OCI-LY7 (cell line): ENCODE data around the gene TGFBI. TPM values are rescaled to one million over a fixed set of nuclear protein-coding genes. Genes with fewer than 3 reads are reported as not detected.

Experiments
- BruUV-seq: library from RNA; stranded (reverse); fragments of 400-500 nt; replicated peaks from 2 replicates; lab custom pipeline; 2021; lab: Mats Ljungman, UMichigan
- CTCF ChIA-PET: fragments of 300-600 bp; sonication (Branson Sonifier 250); formaldehyde crosslinking; loops from one replicate; lab custom pipeline; 2022; ENCODE audit warnings: antibody characterized with exemption; ENCODE audit not compliant: unreplicated experiment; lab: Charles Lee
- POLR2A ChIA-PET: fragments of 300-600 bp; sonication (Branson Sonifier 250); formaldehyde crosslinking; loops from one replicate; lab custom pipeline; 2022; ENCODE audit warnings: antibody characterized with exemption; lab: Charles Lee
- DNase-seq: peaks from one replicate; pipeline ENCODE4 v3.0.0-alpha.2; 2015; ENCODE audit warnings: low spot score
- H2AFZ ChIP-seq: fragments of 200-600 bp; sonication (generic), shearing (Covaris generic); 2 replicates; pipeline ENCODE4 v1.6.1; 2014; ENCODE audit warnings: mild to moderate bottlenecking, antibody characterized with exemption, low read length, moderate library complexity
- H3K27ac ChIP-seq: fragments of 200-600 bp; sonication (generic); 2 replicates; pipeline ENCODE4 v1.5.1; 2014; ENCODE audit warnings: mixed run types, low read depth, mild to moderate bottlenecking, moderate library complexity, low read length, inconsistent platforms; ENCODE audit not compliant: poor library complexity, severe bottlenecking
- H3K36me3 ChIP-seq: fragments of 200-600 bp; sonication (generic); 2 replicates; pipeline ENCODE4 v1.6.1; 2014; ENCODE audit warnings: mild to moderate bottlenecking, antibody characterized with exemption, low read length, moderate library complexity, mixed read lengths; ENCODE audit not compliant: insufficient read depth
- H3K4me1 ChIP-seq: fragments of 200-600 bp; sonication (generic); 2 replicates; pipeline ENCODE4 v1.5.1; 2014; ENCODE audit warnings: mild to moderate bottlenecking, low read length; ENCODE audit not compliant: insufficient read depth, poor library complexity, severe bottlenecking
- H3K4me2 ChIP-seq: fragments of 200-600 bp; sonication (generic); 2 replicates; pipeline ENCODE4 v1.6.1; 2014; ENCODE audit warnings: mild to moderate bottlenecking, low read length
- H3K4me3 ChIP-seq: fragments of 200-600 bp; sonication (generic); 2 replicates; pipeline ENCODE4 v1.5.1; 2014; ENCODE audit warnings: mild to moderate bottlenecking, low read depth, low read length; ENCODE audit not compliant: poor library complexity, severe bottlenecking
- H3K79me2 ChIP-seq: fragments of 200-600 bp; sonication (generic); 2 replicates; pipeline ENCODE4 v1.6.1; 2016; ENCODE audit warnings: low read depth, mild to moderate bottlenecking, low read length, moderate library complexity, mixed read lengths; ENCODE audit not compliant: insufficient read depth
- H3K9me2 ChIP-seq: fragments of 200-600 bp; sonication (generic); 2 replicates; pipeline ENCODE4 v1.6.1; 2016; ENCODE audit warnings: mild to moderate bottlenecking, low read length, mixed read lengths; ENCODE audit not compliant: insufficient read depth
- H3K9me3 ChIP-seq: fragments of 200-600 bp; sonication (generic); 2 replicates; pipeline ENCODE4 v1.6.1; 2014; ENCODE audit warnings: mild to moderate bottlenecking, mixed run types, low read length, mixed read lengths
- H4K20me1 ChIP-seq: fragments of 200-600 bp; sonication (generic); 2 replicates; pipeline ENCODE4 v1.6.1; 2014; ENCODE audit warnings: mild to moderate bottlenecking, antibody characterized with exemption, low read length, moderate library complexity, mixed read lengths; ENCODE audit not compliant: insufficient read depth
- EZH2phosphoT487 ChIP-seq: fragments of 200-600 bp; sonication (generic); IDR thresholded peaks from 2 replicates; pipeline ENCODE4 v1.6.1; 2018; ENCODE audit warnings: low read depth, borderline replicate concordance, mild to moderate bottlenecking, mixed run types, antibody characterized with exemption, low read length, moderate library complexity, mixed read lengths
- intact Hi-C: fragments of 100-400 bp; cut with micrococcal nuclease; formaldehyde crosslinking; loops from one replicate; pipeline ENCODE4 v1.10.0; 2022; ENCODE audit not compliant: unreplicated experiment
- total RNA-seq, 2 experiments: library from RNA; depleted of rRNA in 1 of 2; stranded (reverse); fragments of >200 nt in 1 of 2; shearing (Covaris generic) in 1 of 2; gene quantifications; 2 replicates each; pipeline ENCODE4 v1.2.3, GENCODE V29; 2014 to 2022
- TF ChIP-seq, protein P1 (sequence below): fragments of 200-600 bp; sonication (generic); conservative IDR thresholded peaks from 2 replicates; pipeline ENCODE4 v1.5.1; 2014; ENCODE audit warnings: mild to moderate bottlenecking, antibody characterized with exemption, low read length, moderate library complexity, mixed read lengths

Gene TGFBI
- total RNA-seq, 2 experiments from 2014 or later: not detected

DNA sequence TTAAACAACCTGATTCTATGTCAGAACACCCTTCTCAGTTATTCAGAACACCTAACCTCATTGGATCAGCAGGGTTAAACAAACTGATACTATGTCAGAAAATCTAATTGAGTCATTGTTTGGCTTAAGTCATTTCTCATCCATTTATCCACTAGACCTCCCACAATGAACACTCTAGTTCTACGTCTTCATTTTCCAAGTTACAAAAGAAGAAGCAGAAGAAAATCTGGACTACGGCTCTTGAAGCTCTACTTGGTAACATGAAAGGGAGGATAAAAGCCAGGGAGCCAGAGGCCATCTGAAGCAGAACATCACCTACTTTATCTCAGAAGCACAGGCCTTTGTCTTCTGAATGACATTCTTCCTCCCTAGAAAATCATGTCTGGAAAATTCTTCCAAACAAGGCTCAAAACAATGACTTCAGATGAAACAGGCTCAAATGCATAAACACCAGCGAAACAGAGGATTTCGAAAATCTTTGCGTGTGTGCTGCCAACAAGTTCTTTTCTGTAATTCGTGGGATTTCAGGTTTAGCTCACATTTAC is 35.4 kb upstream of the TGFBI start:
- no peak for DNase-seq
- CTCF ChIA-PET: no interaction called here
- TF ChIP-seq, protein P1, sequence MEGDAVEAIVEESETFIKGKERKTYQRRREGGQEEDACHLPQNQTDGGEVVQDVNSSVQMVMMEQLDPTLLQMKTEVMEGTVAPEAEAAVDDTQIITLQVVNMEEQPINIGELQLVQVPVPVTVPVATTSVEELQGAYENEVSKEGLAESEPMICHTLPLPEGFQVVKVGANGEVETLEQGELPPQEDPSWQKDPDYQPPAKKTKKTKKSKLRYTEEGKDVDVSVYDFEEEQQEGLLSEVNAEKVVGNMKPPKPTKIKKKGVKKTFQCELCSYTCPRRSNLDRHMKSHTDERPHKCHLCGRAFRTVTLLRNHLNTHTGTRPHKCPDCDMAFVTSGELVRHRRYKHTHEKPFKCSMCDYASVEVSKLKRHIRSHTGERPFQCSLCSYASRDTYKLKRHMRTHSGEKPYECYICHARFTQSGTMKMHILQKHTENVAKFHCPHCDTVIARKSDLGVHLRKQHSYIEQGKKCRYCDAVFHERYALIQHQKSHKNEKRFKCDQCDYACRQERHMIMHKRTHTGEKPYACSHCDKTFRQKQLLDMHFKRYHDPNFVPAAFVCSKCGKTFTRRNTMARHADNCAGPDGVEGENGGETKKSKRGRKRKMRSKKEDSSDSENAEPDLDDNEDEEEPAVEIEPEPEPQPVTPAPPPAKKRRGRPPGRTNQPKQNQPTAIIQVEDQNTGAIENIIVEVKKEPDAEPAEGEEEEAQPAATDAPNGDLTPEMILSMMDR: no peak
- no peak for TF ChIP-seq EZH2phosphoT487
- Histone ChIP-seq H3K27ac (no peak overlapping the region), H3K4me3 (no peak overlapping the region), H2AFZ (no peak overlapping the region), H3K9me2 (no peaks in the 10 kb centered on the region), H3K9me3 (no peaks in the 10 kb centered on the region), H3K36me3 (no peaks in the 10 kb centered on the region), H4K20me1 (no peaks in the 10 kb centered on the region), H3K79me2 (no peaks in the 10 kb centered on the region), H3K4me2 (no peak overlapping the region), H3K4me1 (no peaks in the 10 kb centered on the region)
- POLR2A ChIA-PET: no interaction called here
- intact Hi-C loops: no loop called here
- BruUV-seq: no TSS peak

DNA sequence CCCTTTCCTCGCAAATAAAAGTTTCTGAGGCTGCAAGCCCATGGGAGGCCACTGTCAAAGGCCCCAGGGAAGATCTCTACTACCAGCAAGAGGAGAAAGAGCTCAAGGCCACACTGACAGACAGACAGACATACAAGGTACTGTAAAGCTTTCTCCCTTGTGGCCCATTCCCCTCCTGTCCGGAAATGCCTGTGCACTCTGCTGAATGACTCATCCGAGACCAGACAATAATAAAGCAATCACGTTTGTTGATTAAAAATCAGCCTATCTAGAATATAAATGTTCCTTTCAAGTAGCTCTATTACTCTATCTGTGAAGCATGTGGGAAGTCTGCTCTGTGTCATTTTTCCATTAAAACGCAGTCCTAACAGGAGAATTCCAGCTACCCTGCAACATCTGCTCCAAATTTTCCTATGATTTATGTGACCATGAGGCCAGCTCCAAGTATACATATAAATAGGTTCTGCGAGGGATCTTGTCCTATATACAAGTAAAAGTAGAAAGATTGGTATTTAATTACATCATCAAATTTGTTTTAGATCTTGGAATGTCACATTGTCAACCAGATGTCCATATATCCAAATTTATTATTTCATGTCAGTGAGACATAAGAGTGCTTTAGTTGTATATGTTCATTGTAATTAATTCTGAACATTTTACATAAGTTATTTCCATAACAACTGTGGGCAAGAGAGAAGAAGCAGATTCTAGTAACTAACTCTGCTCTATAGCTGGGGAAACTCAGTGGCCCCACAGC is 34.7 kb upstream of the TGFBI start:
- H3K36me3 ChIP-seq: no peaks in the 10 kb centered on the region
- CTCF ChIA-PET: no interaction called here
- no peak overlapping the region for H3K4me3 ChIP-seq
- no peak for DNase-seq
- no peak overlapping the region for H3K27ac ChIP-seq
- H3K4me1 ChIP-seq: no peaks in the 10 kb centered on the region
- H3K4me2 ChIP-seq: no peak overlapping the region
- no peaks in the 10 kb centered on the region for H3K9me3 ChIP-seq
- POLR2A ChIA-PET: no interaction called here
- H3K9me2 ChIP-seq: no peaks in the 10 kb centered on the region
- H4K20me1 ChIP-seq: no peaks in the 10 kb centered on the region
- no TSS peak for BruUV-seq
- intact Hi-C loops: no loop called here
- TF ChIP-seq, protein P1: no peak
- TF ChIP-seq EZH2phosphoT487: no peak
- H2AFZ ChIP-seq: no peak overlapping the region
- H3K79me2 ChIP-seq: no peaks in the 10 kb centered on the region

DNA sequence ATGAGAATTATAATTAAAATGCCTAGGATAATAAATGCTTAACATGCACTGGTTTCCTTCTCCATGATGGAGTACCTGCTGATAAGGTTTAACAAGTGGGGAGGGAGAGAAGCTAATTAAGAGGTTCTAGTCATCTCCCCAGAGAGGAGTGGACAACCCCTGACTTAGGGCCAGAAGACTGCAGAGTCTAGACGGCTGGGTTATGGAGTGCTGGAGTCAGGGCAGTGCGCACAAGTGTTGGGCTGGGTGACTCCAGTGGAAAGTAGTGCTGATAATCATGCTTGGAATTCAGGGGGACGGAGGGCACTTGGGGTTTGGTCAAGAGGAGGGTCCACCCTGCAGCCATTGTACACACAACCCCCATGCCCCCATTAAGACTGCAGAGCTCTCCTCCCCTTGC is 32.8 kb upstream of the TGFBI start:
- intact Hi-C loops: no loop called here

More for the DNA sequence above, 32.8 kb upstream of the TGFBI start:
- no peaks in the 10 kb centered on the region for H3K4me1 ChIP-seq
- no peak overlapping the region for H3K27ac ChIP-seq
- H2AFZ ChIP-seq: no peak overlapping the region
- H3K9me2 ChIP-seq: no peaks in the 10 kb centered on the region
- no TSS peak for BruUV-seq
- CTCF ChIA-PET: no interaction called here
- H3K4me3 ChIP-seq: no peak overlapping the region
- H3K36me3 ChIP-seq: no peaks in the 10 kb centered on the region
- TF ChIP-seq EZH2phosphoT487: no peak
- TF ChIP-seq, protein P1: no peak
- POLR2A ChIA-PET: interaction anchor here (0.6 kb wide), 2 partner anchors 549 to 1747 kb away, joined by 3 read pairs; no protein-coding TSS in a partner anchor
- no peaks in the 10 kb centered on the region for H3K79me2 ChIP-seq
- no peaks in the 10 kb centered on the region for H4K20me1 ChIP-seq
- no peaks in the 10 kb centered on the region for H3K9me3 ChIP-seq
- DNase-seq: no peak
- no peak overlapping the region for H3K4me2 ChIP-seq
